Activated CD4-positive, alpha-beta T cell treated with anti-CD3 and anti-CD28 coated beads for 48 hours (primary cell): ENCODE results near the gene PROM2.

Experiments
- DNase-seq: peaks from one replicate; pipeline ENCODE4 v3.0.0-alpha.2; 2020

The PROM2 gene

GRCh38 chr2:95289253-95289652 is 15.0 kb downstream of the PROM2 start:
- DNase-seq = no peak

- no peak for DNase-seq
Measured at GRCh38 chr2:95291222-95291621, 17.0 kb downstream of the PROM2 start.

DNA sequence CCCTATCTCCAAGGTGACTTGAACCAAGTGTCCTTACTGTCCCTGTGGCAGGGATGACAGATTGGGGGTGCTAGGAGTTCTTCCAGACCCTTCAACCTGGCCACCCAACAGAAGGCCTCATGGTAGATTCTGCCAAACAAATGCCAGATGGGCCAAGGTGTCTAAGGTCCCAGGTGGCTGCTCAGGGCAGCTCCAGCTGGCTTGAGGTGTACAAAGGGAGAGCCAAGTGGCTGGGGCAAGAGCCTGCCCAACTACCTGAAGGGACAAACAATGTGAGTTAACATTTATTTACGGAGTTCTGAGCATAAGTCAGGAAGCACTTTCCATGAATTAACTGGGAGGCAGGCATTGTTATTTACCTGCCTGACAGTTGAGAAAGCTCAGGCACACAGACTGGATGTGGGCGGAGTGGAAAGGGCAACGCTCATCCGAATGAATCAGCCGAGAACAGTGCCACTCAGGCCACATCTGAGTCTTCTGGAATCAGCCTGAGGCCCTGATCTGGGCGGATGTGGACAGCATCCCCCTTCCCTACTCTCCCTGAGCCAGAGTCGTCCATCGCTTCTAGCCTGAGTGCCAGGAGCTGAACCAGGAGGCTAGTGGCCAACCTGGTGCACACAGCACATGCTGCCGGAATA is 18.5 kb downstream of the PROM2 start:
- DNase-seq = no peak

DNA sequence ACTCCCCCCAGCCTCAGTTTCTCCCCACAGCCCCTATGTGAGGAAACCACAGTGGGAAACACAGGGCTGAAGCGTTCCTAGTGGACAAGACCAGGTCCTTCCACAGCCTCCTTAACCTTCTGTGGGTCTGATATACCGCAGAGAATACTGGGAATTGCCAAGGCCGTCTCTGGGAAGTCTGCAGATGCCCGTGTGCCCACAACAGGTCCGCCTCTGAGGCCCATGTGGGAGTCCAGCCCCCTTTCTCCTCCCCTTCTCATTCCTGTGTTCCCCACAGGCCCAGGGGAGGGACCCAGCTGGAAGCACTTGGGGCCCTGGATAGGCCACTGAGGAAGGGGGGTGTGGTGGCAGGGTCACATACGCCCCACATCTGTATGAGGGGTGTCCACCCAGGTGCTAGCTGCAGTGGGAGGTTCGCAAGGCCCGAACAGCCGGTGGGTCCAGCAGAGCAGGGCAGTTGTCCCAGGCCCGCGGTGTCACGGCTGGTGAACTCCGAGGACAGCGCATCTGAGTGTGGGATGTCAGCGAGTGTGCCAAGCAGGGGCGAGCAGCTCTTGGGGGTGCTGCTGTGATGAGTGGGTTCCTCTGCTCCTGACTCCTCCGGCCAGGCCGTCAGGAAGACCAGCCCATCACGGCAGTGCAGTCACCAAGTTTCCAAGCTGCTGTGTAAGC is 20.5 kb downstream of the PROM2 start:
- DNase-seq = no peak

DNA sequence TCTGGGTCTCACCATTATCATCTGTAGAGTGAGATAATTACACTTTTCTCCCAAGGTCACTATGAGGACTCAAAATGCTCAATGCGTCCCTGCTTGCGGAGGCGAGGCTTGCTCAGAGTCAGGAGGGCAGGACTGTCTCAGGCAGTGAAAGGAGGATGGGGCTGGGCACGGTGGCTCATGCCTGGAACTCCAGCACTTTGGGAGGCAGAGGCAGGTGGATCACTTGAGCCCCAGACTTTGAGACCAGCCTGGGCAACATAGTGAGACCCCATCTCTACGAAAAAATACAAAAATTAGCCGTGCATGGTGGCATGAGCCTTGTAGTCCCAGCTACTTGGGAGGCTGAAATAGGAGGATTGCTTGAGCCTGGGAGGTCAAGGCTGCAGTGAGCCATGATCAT is 21.1 kb downstream of the PROM2 start:
- no peak for DNase-seq

DNA sequence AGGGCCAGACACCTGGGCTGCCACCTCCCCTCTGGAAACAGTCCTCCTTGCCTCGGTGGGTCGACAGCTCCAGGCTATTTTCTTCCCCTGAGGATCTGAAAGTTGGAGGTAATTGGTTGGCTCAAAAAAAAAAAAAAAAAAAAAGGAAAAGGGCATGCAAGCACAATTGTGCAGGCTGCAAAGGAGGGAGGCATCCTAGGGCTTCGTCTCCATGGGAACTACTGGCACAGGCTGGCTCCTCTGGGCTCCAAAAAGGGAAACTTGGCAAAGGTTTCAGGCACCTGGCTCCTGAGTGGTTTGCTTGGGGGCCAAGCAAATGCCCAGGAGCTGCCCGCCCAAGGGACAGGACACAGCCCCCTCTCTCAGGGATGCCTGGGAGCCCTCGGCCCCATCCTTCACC is 21.8 kb downstream of the PROM2 start:
- no peak for DNase-seq

DNA sequence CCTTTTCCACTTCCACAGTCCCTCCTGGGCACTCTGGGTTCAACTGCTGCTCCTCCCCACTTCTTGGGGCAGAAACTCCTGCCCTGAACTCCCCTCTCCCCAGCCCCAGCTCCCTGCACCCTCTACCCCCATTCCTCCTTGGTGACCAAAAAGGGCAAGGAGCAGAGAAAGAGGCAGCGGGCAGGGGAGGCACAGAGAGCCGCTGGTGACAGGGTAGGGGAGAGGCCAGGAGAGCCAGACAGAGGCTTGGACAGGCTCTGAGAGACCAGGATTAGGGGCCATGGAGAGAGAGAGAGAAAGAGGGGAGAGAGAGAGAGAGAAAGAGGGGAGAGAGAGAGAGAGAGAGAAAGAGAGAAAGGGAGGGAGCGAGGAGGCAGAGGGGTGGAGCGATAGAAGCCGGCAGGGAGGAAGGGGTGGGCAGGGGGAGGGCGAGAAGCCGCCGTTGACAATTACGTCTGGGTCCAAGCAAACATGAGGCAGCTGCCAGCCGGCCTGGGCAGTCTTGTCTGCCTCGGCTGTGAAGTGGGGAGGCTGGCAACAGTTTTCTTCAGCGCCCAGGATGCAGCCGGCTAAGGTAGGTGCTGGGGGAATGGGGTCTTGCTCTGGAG is 22.7 kb downstream of the PROM2 start, which contains the start of gene KCNIP3:
Gene KCNIP3, plus strand, starts transcription at position 468 of the 608 bp plus-strand sequence. Its CDS starts 92 bp downstream, at position 560.
- no peak for DNase-seq

DNA sequence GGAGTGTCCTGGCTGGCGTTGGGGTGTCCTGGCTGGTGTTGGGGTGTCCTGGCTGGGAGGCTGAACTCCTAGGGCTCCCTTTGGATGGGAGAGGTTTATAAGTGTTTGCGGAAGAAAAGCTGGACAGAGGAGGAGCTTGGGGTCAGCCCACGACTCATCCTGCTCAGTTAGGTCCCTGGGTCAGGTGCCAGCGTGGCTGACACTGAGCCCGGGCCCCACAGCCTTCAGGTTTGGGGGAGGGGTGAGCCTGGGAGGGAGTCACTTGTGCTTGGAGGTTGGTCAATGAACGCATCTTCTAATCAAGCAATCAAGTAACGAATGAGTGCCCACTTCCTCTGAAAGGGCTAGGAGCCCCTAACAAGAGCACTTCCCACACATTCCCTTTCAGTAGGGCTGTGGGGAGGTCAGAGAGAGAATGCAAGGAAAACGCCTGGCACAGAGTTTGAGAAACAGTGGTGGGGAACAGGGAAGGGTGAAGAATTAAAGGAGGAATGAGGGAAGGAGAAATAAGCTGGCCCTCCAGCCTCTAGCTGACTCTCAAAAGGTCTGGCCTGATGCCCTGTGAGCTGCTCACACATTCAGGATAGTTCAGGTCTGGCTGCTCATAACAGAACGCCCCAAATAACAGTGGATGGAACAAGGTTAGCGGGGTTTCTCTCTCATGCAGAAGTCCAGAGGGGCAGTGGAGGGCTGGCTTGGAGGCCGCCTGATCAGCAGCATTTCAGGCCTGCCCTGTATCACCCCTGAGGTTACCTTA is 23.6 kb downstream of the PROM2 start:
- DNase-seq = no peak

GRCh38 chr2:95298486-95299111 is 24.4 kb downstream of the PROM2 start:
- DNase-seq = no peak

DNA sequence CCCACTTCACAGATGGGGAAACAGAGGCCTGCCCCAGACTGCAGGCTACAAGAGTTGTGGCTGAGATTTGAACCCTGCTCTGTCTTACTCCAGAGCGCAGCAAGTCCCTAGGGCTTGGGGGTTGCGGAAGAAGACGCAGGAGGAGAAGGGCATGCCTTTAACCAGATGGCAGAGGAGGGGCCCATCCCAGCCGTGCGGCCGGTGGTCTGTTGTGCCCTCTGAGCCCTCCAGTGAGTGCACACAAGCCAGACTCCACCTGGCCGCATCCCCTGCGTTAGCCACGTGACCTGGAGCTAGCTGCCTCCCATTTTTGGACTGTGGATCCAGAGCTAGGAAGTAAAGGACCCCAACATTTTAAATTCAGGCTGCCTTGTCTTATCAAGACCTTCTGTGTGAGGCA is 25.7 kb downstream of the PROM2 start:
- DNase-seq = no peak

DNA sequence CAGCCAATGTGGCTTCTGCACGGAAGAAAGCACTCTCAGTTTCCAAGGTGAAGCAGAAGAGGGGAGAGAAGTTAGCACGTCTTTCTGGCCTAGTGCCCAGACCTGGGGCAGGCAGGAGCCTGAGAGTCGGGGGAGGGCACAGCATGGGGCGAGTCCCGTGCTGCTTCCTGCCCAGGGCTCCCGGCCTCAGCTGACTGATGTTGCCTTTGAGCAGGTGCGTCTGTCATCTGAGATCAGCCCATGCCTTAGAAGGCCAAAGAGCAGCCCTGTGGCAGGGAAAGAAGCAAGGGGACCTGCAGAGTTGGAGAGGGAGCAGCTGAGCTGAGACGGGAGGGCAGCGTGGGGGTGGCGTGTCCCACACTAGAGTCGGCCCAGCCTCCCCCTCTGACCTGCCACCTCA is 26.2 kb downstream of the PROM2 start:
- DNase-seq = no peak

GRCh38 chr2:95301186-95301585 is 26.9 kb downstream of the PROM2 start:
- DNase-seq = no peak

GRCh38 chr2:95301876-95302641 is 27.8 kb downstream of the PROM2 start:
- DNase-seq = no peak

- no peak for DNase-seq
Measured at GRCh38 chr2:95303191-95303919, 29.1 kb downstream of the PROM2 start.

GRCh38 chr2:95305380-95306061 is 31.3 kb downstream of the PROM2 start:
- no peak for DNase-seq

DNA sequence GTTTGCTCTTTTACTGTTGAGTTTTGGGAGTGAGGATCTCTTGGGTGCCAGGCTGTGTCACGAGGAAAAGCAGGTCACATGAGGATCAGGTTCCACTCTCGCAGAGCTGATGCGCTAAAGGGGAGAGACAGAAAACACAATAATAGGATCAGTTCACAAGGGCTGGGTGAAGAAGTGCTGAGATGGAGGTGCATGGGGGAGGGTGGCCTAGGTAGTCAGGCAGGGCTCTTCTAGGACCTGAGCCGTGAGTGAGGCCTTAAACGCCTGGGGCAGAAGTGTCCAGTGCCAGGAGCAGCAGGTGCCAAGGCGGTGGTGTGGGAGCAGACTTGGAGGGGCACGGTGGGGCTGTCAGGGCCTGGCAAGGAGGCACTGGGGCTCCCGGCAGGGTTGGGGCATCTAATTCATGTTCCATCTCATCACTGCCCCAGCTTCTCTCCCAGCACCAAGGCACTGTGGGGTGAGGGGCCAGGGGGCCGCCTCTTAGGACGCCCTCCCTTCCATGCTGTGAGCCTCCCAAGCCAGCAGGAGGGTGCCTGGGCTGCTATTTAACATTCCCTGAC is 32.2 kb downstream of the PROM2 start:
- DNase-seq = no peak

GRCh38 chr2:95307036-95307435 is 32.8 kb downstream of the PROM2 start:
- DNase-seq = no peak

GRCh38 chr2:95307878-95308277 is 33.6 kb downstream of the PROM2 start:
- DNase-seq = no peak

DNA sequence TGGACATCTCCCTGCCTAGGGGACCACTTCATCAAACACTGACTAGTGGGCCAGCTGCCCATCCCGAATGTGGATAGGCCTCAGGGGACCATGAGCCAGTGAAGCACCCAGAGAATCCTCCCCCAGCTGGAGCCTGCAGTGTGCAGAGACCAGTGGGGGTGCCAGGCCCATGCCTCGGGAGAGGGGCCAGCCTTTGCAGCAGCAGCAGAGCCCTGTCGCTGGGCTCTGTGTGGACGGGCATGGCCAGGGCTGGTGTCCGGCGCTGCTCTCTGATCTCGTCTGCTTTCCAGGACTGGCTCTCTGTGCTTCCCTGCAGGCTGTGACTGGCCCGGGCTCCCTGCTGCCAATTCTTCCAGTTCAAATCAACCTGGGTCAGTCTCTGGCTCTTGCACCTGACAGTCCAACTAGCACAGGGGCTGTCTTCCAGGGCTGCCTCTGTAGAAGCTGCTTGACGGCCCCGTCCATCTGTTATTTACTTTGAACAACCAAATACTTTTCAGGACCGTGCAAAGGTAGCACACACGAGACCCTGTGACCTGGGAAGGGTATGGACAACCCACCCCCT is 34.3 kb downstream of the PROM2 start:
- DNase-seq = no peak

- DNase-seq = no peak
Measured at GRCh38 chr2:95309599-95309998, 35.4 kb downstream of the PROM2 start.
